H9 (cell line): ENCODE data around the gene OSBPL1A. TPM values are rescaled to one million over a fixed set of nuclear protein-coding genes. Genes with fewer than 3 reads are reported as not detected.

Experiments used
- DNase-seq: peaks from one replicate; pipeline ENCODE4 v3.0.0-alpha.2; 2017
- H2AFZ ChIP-seq: one replicate; pipeline ENCODE4 v1.6.1; 2013; ENCODE audit warnings: mild to moderate bottlenecking, low read length, control low read depth, moderate library complexity
- H2AK5ac ChIP-seq: 2 replicates; pipeline ENCODE4 v1.6.1; 2013; ENCODE audit warnings: low read length, control low read depth, mixed read lengths; ENCODE audit not compliant: insufficient read length
- H2BK120ac ChIP-seq: one replicate; pipeline ENCODE4 v1.6.1; 2013; ENCODE audit warnings: low read depth, mild to moderate bottlenecking, low read length, control low read depth, inconsistent platforms; ENCODE audit not compliant: poor library complexity, severe bottlenecking
- H2BK12ac ChIP-seq: 2 replicates; pipeline ENCODE4 v1.6.1; 2013; ENCODE audit warnings: low read length, control low read depth, mixed read lengths, low read depth; ENCODE audit not compliant: insufficient read length
- H2BK15ac ChIP-seq: 2 replicates; pipeline ENCODE4 v1.6.1; 2013; ENCODE audit warnings: low read depth, low read length, control low read depth
- H2BK20ac ChIP-seq: one replicate; pipeline ENCODE4 v1.6.1; 2013; ENCODE audit warnings: low read depth, mild to moderate bottlenecking, low read length, control low read depth, inconsistent platforms; ENCODE audit not compliant: poor library complexity, severe bottlenecking
- H2BK5ac ChIP-seq: 2 replicates; pipeline ENCODE4 v1.6.1; 2013; ENCODE audit warnings: low read length, control low read depth, mixed read lengths; ENCODE audit not compliant: insufficient read length
- H3K14ac ChIP-seq: 2 replicates; pipeline ENCODE4 v1.6.1; 2013; ENCODE audit warnings: low read length, control low read depth; ENCODE audit not compliant: insufficient read depth
- H3K18ac ChIP-seq: 2 replicates; pipeline ENCODE4 v1.6.1; 2013; ENCODE audit warnings: low read depth, mild to moderate bottlenecking, mixed read lengths, low read length, control low read depth; ENCODE audit not compliant: insufficient read length
- H3K23ac ChIP-seq: 2 replicates; pipeline ENCODE4 v1.6.1; 2013; ENCODE audit warnings: low read length, control low read depth, mixed read lengths, low read depth; ENCODE audit not compliant: insufficient read length
- H3K23me2 ChIP-seq: 2 replicates; pipeline ENCODE4 v1.6.1; 2013; ENCODE audit warnings: low read depth, mild to moderate bottlenecking, mixed read lengths, low read length, control low read depth; ENCODE audit not compliant: insufficient read length, poor library complexity, severe bottlenecking
- H3K27ac ChIP-seq: 2 replicates; pipeline ENCODE4 v1.5.1; 2013; ENCODE audit warnings: low read length, control low read depth, mixed read lengths, low read depth; ENCODE audit not compliant: insufficient read length
- H3K27me3 ChIP-seq: 2 replicates; pipeline ENCODE4 v1.6.1; 2013; ENCODE audit warnings: low read length, control low read depth, inconsistent platforms; ENCODE audit not compliant: insufficient read depth
- H3K4ac ChIP-seq: 2 replicates; pipeline ENCODE4 v1.6.1; 2013; ENCODE audit warnings: low read depth, mild to moderate bottlenecking, control low read depth, inconsistent platforms, low read length, moderate library complexity
- H3K4me1 ChIP-seq: 2 replicates; pipeline ENCODE4 v1.6.1; 2013; ENCODE audit warnings: low read length, control low read depth, inconsistent platforms; ENCODE audit not compliant: insufficient read depth
- H3K4me2 ChIP-seq: 2 replicates; pipeline ENCODE4 v1.6.1; 2013; ENCODE audit warnings: low read length, control low read depth, mixed read lengths; ENCODE audit not compliant: insufficient read length, insufficient read depth
- H3K56ac ChIP-seq: 2 replicates; pipeline ENCODE4 v1.6.1; 2013; ENCODE audit warnings: low read depth, mild to moderate bottlenecking, mixed read lengths, low read length, control low read depth; ENCODE audit not compliant: insufficient read length
- H3K79me1 ChIP-seq: 2 replicates; pipeline ENCODE4 v1.6.1; 2013; ENCODE audit warnings: low read depth, mild to moderate bottlenecking, moderate library complexity, low read length, control low read depth, inconsistent platforms; ENCODE audit not compliant: insufficient read depth, poor library complexity, severe bottlenecking
- H3K79me2 ChIP-seq: 2 replicates; pipeline ENCODE4 v1.6.1; 2013; ENCODE audit warnings: low read length, control low read depth, inconsistent platforms; ENCODE audit not compliant: insufficient read depth
- H3K9ac ChIP-seq: 2 replicates; pipeline ENCODE4 v1.6.1; 2013; ENCODE audit warnings: low read length, control low read depth, mixed read lengths; ENCODE audit not compliant: insufficient read length; ENCODE audit errors: extremely low read depth
- H3K9me3 ChIP-seq: one replicate; pipeline ENCODE4 v1.6.1; 2013; ENCODE audit warnings: low read depth, low read length, inconsistent platforms; ENCODE audit not compliant: control insufficient read depth
- H3T11ph ChIP-seq: one replicate; pipeline ENCODE4 v1.6.1; 2013; ENCODE audit warnings: mild to moderate bottlenecking, low read length, control low read depth, inconsistent platforms
- H4K20me1 ChIP-seq: one replicate; pipeline ENCODE4 v1.6.1; 2013; ENCODE audit not compliant: control insufficient read depth, insufficient read length, insufficient read depth
- H4K5ac ChIP-seq: 2 replicates; pipeline ENCODE4 v1.6.1; 2013; ENCODE audit warnings: low read depth, mild to moderate bottlenecking, mixed read lengths, low read length, control low read depth; ENCODE audit not compliant: insufficient read length
- H4K8ac ChIP-seq: replicated peaks from 2 replicates; pipeline ENCODE4 v1.6.1; 2013; ENCODE audit warnings: low read length, control low read depth, mixed read lengths, low read depth; ENCODE audit not compliant: insufficient read length
- H4K91ac ChIP-seq: 2 replicates; pipeline ENCODE4 v1.6.1; 2013; ENCODE audit warnings: low read depth, mild to moderate bottlenecking, moderate library complexity, mixed read lengths, low read length, control low read depth; ENCODE audit not compliant: insufficient read length
- H3K27ac Mint-ChIP-seq, 3 experiments: 2 replicates in 2 of 3; 3 replicates in 1 of 3; pipeline ENCODE4 v1.8.0; 2020 to 2021; ENCODE audit warnings: mixed read lengths in 3 of 3, mild to moderate bottlenecking in 1 of 3, moderate library complexity in 1 of 3
- H3K27me3 Mint-ChIP-seq: 2 replicates; pipeline ENCODE4 v1.8.0; 2021; ENCODE audit warnings: low read depth, mild to moderate bottlenecking, moderate library complexity, mixed read lengths
- H3K36me3 Mint-ChIP-seq, 3 experiments: 2 replicates in 2 of 3; 3 replicates in 1 of 3; pipeline ENCODE4 v1.8.0; 2020 to 2021; ENCODE audit warnings: low read depth in 3 of 3, mixed read lengths in 3 of 3; ENCODE audit not compliant: insufficient read depth in 1 of 3
- H3K4me1 Mint-ChIP-seq, 2 experiments: 2 replicates each; pipeline ENCODE4 v1.8.0; 2020; ENCODE audit warnings: mixed read lengths in 2 of 2
- H3K4me3 Mint-ChIP-seq, 2 experiments: 2 replicates in 1 of 2; 3 replicates in 1 of 2; pipeline ENCODE4 v1.8.0; 2020 to 2021; ENCODE audit warnings: mild to moderate bottlenecking in 2 of 2, mixed read lengths in 2 of 2, moderate library complexity in 1 of 2
- H3K9me3 Mint-ChIP-seq, 2 experiments: 2 replicates in 1 of 2; 3 replicates in 1 of 2; pipeline ENCODE4 v1.8.0; 2020; ENCODE audit warnings: mild to moderate bottlenecking in 2 of 2, mixed read lengths in 2 of 2, moderate library complexity in 1 of 2
- WGBS: extraction: QIAGEN DNeasy Blood & Tissue Kit; methylation state at CpG from one replicate; pipeline ENCODE4 v1.1.7; 2013; ENCODE audit warnings: missing lambda C conversion rate, low lambda C conversion rate, mixed read lengths; ENCODE audit not compliant: insufficient read length; ENCODE audit errors: extremely low coverage; 5-methylcytosine and 5-hydroxymethylcytosine counted together
- total RNA-seq: library from RNA; stranded (reverse); gene quantifications from 2 replicates; pipeline ENCODE4 v1.2.1, GENCODE V29; 2021
- TF ChIP-seq, protein P1 (sequence below): fragments of 200-600 bp; sonication (generic); conservative IDR thresholded peaks from 3 replicates; pipeline ENCODE4 v1.8.0; 2021; ENCODE audit warnings: antibody characterized with exemption, mild to moderate bottlenecking

OSBPL1A gene
- total RNA-seq, 1 experiment from 2014 or later, result 33.9 TPM

DNA sequence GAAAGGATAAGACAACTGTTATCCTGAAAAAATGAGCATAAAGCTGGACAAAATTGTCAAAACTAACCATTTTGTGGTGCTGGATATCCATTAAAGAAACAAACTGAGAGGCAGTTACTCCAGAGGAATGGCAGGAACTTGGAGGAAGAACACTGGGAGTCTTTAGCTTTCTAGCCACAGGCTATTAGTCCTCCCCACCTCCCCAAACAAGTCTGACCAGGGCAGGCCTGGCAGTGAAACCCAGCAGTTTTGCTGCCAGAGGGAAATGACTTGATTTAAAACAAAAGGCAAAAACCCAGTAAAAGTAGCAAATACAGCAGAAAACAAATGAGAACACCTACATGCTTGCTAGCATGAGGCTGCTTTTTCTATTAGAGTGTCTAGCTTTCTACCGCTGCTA is 34.9 kb downstream of the OSBPL1A start:
- H3K27ac ChIP-seq, result no peak overlapping the region
- H3K27me3 ChIP-seq, result no peaks in the 10 kb centered on the region
- H4K91ac ChIP-seq, result no peak overlapping the region
- H4K8ac ChIP-seq, result no peak overlapping the region
- no peaks in the 10 kb centered on the region; the same call in 1 of the 2 replicates for H3K4me1 ChIP-seq
- H2BK5ac ChIP-seq, result no peak overlapping the region
- no peaks in the 10 kb centered on the region for H4K20me1 ChIP-seq
- no peaks in the 10 kb centered on the region for H3K27me3 Mint-ChIP-seq
- no peaks in the 10 kb centered on the region for H3K79me2 ChIP-seq
- peak overlapping the region in 2 of 3 experiments; percentile 50 to 74; a peak in 2 of 7 replicates for H3K27ac Mint-ChIP-seq
- H3K23ac ChIP-seq, result no peak overlapping the region
- no peak overlapping the region for H2AK5ac ChIP-seq
- H3T11ph ChIP-seq, result no peak overlapping the region
- TF ChIP-seq, protein P1, sequence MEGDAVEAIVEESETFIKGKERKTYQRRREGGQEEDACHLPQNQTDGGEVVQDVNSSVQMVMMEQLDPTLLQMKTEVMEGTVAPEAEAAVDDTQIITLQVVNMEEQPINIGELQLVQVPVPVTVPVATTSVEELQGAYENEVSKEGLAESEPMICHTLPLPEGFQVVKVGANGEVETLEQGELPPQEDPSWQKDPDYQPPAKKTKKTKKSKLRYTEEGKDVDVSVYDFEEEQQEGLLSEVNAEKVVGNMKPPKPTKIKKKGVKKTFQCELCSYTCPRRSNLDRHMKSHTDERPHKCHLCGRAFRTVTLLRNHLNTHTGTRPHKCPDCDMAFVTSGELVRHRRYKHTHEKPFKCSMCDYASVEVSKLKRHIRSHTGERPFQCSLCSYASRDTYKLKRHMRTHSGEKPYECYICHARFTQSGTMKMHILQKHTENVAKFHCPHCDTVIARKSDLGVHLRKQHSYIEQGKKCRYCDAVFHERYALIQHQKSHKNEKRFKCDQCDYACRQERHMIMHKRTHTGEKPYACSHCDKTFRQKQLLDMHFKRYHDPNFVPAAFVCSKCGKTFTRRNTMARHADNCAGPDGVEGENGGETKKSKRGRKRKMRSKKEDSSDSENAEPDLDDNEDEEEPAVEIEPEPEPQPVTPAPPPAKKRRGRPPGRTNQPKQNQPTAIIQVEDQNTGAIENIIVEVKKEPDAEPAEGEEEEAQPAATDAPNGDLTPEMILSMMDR, result no peak
- H3K4me1 Mint-ChIP-seq, result peaks cover 12 to 18% of the 10 kb centered on the region in 2 experiments
- H3K9me3 ChIP-seq, result no peaks in the 10 kb centered on the region
- H3K4me3 Mint-ChIP-seq, result no peak overlapping the region
- no CpG with 5 or more reads among the region's 1 CpG for WGBS
- H3K56ac ChIP-seq, result no peak overlapping the region
- no peak overlapping the region for H2BK15ac ChIP-seq
- H3K9ac ChIP-seq, result no peak overlapping the region
- H2AFZ ChIP-seq, result no peak overlapping the region
- no peak overlapping the region for H3K18ac ChIP-seq
- H2BK20ac ChIP-seq, result no peak overlapping the region
- no peaks in the 10 kb centered on the region for H3K79me1 ChIP-seq
- H3K36me3 Mint-ChIP-seq, result peaks cover 17 to 25% (median 21%) of the 10 kb centered on the region in 3 experiments; a peak in 6 of 7 replicates
- no peak overlapping the region for H4K5ac ChIP-seq
- H2BK12ac ChIP-seq, result no peak overlapping the region
- no peak overlapping the region for H2BK120ac ChIP-seq
- DNase-seq, result no peak
- no peak overlapping the region for H3K14ac ChIP-seq
- no peaks in the 10 kb centered on the region for H3K9me3 Mint-ChIP-seq
- no peak overlapping the region for H3K4me2 ChIP-seq
- no peaks in the 10 kb centered on the region for H3K23me2 ChIP-seq
- H3K4ac ChIP-seq, result no peak overlapping the region
